ENCODE results near the gene CIROP.

DNA sequence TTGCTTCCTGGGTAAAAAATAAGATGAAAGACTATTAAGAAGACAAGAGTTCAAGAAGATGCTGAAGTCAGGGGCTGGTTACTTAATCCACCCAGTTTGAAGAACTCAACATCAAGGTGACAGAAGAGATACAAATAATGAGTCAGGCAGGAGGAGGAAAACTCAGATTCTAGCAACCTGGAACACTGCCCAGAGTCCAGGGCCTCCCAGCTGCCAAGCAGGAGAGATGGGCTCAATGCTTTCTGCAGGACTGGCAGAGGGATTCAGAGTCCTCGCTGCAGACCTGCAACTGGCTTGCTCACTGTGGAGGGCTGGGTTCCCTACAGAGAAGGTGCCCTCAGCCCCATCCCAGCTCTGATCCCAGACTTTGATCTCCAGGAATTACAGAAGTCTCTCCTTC lies 42.9 kb upstream of the CIROP start:
- TF ChIP-seq, protein P1, sequence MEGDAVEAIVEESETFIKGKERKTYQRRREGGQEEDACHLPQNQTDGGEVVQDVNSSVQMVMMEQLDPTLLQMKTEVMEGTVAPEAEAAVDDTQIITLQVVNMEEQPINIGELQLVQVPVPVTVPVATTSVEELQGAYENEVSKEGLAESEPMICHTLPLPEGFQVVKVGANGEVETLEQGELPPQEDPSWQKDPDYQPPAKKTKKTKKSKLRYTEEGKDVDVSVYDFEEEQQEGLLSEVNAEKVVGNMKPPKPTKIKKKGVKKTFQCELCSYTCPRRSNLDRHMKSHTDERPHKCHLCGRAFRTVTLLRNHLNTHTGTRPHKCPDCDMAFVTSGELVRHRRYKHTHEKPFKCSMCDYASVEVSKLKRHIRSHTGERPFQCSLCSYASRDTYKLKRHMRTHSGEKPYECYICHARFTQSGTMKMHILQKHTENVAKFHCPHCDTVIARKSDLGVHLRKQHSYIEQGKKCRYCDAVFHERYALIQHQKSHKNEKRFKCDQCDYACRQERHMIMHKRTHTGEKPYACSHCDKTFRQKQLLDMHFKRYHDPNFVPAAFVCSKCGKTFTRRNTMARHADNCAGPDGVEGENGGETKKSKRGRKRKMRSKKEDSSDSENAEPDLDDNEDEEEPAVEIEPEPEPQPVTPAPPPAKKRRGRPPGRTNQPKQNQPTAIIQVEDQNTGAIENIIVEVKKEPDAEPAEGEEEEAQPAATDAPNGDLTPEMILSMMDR (IDR thresholded peaks at IDR 0.05), result no peak
- TF ChIP-seq POLR2A (IDR thresholded peaks at IDR 0.05), result no peak

All from lower leg skin (tissue), 3 donors.